ENCODE results near the gene MAGI2.
"Not testable (repeated sequence)": the region's sequence is repeated elsewhere in the genome, so short reads cannot be mapped to it uniquely, and the experiment has no call there.

Gene MAGI2

GRCh38 chr7:78260826-78261225 lies 1192.6 kb downstream of the MAGI2 start:
- H3K4me3 ChIP-seq (ENCODE audit: low read depth, low read length): no peak overlapping the region
- TF ChIP-seq, protein P1, sequence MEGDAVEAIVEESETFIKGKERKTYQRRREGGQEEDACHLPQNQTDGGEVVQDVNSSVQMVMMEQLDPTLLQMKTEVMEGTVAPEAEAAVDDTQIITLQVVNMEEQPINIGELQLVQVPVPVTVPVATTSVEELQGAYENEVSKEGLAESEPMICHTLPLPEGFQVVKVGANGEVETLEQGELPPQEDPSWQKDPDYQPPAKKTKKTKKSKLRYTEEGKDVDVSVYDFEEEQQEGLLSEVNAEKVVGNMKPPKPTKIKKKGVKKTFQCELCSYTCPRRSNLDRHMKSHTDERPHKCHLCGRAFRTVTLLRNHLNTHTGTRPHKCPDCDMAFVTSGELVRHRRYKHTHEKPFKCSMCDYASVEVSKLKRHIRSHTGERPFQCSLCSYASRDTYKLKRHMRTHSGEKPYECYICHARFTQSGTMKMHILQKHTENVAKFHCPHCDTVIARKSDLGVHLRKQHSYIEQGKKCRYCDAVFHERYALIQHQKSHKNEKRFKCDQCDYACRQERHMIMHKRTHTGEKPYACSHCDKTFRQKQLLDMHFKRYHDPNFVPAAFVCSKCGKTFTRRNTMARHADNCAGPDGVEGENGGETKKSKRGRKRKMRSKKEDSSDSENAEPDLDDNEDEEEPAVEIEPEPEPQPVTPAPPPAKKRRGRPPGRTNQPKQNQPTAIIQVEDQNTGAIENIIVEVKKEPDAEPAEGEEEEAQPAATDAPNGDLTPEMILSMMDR (IDR thresholded peaks at IDR 0.05; ENCODE audit: low read depth, low read length): no peak

DNA sequence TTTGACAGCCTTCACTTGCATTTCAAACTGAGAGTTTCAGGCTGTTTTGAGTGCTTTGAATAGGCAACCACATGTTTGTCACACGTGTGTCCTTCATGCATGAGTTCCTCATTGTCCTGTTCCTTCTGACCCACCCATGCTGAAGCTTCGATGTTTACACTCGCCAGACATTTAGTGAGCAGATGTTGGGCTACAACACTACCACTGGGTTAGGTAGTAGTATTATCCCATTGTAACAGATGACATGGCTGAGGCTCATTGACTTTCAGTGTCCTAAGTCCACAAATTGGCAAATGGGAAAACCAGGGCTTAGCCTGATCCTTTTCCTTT lies 1198.8 kb downstream of the MAGI2 start:
- TF ChIP-seq, protein P1 (IDR thresholded peaks at IDR 0.05; ENCODE audit: low read depth, low read length): no peak
- H3K4me3 ChIP-seq (ENCODE audit: low read depth, low read length): no peak overlapping the region

DNA sequence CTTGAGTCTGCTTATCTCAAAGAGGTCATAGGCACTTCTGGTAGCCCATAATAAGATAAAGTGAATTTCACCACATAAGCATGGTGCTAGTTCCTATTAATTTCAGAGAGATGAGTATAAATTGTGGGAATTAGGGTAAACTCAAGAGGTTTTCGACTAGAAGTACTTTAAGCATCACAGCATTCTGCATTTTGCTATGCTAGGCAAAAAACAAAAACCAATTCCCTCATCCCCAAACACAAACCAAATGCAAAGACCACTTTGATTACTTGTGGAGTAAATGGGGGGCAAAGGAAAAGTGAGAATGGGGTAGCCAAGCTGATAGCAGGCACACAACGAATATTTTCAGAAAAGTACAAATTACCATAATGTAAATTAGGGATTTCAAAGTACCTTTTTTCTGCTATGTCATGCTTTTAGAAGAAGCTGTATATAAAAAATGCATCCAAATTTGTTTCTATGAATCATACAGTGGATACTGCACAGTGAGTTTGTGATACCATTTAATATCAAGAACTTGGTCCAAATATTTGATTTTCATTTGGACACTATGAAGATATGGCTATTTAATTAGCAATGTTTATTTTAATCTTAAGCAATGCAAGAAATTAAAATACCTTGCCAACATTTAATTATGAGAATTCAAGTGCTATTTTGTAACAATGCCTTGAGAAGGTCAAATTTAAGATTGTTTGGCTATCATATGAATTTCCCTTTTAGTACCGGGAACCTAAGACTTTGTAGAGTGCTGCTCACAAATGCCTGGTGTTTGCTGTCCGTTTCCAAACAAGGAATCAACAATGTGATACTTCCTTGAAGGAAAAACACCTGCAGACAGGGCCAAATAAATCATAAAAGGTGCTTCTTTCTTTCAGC lies 1199.4 kb downstream of the MAGI2 start:
- no peak overlapping the region for H3K4me3 ChIP-seq (ENCODE audit: low read depth, low read length)
- TF ChIP-seq, protein P1 (IDR thresholded peaks at IDR 0.05; ENCODE audit: low read depth, low read length): no peak

DNA sequence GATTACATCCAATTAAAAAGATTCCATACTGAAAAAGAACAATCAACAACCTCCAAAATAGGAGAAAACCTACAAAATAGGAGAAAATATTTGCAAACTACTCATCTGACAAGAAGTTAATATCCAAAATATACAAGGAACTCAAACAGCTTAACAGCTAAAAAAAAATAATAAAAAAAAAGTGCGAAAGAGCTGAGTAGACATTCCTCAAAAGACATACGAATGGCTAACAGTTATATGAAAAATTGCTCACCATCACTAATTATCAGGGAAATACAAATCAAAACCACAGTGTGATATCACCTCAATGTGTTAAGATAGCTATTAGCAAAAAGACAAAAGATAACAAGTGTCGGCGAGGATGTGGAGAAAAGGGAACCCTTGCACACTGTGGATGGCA lies 1204.6 kb downstream of the MAGI2 start:
- no peak overlapping the region for H3K4me3 ChIP-seq (ENCODE audit: low read depth, low read length)
- TF ChIP-seq, protein P1 (IDR thresholded peaks at IDR 0.05; ENCODE audit: low read depth, low read length): no peak

DNA sequence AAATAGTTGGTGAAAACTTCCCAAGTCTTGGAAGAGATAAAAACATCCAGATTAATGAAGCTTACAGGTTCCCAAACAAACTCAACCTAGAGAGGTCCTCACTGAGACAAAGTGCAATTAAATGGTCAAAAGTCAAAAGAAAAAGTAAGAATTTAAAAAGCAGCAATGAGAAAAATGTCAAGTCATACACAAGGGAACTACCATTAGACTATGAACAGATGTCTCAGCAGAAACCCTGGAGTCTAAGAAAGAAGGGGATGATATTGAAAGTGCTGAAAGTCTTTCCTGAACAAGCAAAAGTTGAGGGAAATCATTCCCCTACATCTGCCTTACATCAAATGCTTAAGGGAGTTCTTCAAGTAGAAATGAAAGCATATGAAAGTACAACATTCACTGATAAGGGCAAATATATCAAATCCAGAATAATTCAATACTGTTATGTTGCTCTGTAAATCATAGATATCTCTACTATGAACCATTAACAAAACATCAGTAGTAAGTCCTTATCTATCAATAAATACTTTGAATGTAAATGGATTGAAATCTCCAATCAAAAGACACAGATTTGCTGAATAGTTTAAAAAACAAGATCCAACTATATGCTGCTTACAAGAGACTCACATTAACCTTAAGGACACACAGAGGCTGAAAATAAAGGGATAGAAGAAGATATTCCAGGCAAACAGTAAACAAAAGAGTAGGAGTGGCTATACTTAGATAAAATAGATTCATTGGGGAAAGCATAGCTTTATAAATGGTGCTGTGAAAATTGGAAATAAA lies 1205.4 kb downstream of the MAGI2 start:
- H3K4me3 ChIP-seq (ENCODE audit: low read depth, low read length): no peak overlapping the region
- TF ChIP-seq, protein P1 (IDR thresholded peaks at IDR 0.05; ENCODE audit: low read depth, low read length): no peak

- not testable (repeated sequence) for H3K4me3 ChIP-seq (ENCODE audit: low read depth, low read length)
Observed at GRCh38 chr7:78240179-78240578, 1213.3 kb downstream of the MAGI2 start.

DNA sequence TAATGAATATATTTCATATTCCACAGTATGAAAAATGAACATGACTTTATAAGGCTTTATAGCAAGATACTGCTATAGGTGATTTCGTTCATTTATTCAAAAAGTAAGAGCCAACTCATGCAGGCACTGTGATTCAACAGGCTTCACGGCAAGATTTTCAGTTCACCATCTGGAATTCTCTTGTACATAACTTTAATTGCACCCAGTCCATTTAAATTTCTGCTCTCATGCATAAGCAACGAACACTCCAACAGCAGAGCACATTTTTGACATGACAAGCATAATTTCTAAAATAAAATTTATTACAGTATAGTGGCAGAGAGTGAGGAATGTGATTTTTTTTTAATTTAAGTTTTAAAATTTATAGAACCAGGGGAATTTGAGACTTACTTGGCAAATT lies 1218.8 kb downstream of the MAGI2 start:
- no peak overlapping the region for H3K4me3 ChIP-seq (ENCODE audit: low read depth, low read length)
- TF ChIP-seq, protein P1 (IDR thresholded peaks at IDR 0.05; ENCODE audit: low read depth, low read length): no peak
